ENCODE results near the gene GPC5. TPM values are rescaled to one million over a fixed set of nuclear protein-coding genes. Genes with fewer than 3 reads are reported as not detected.

The GPC5 gene
- total and polyA plus RNA-seq, 2 donors (not counting 3 experiments of a cell fraction or from before 2014, with no cell fraction given): 0.59 to 0.97 TPM

- Histone ChIP-seq H3K9me3 (replicated peaks; ENCODE audit: control insufficient read depth, insufficient read depth, low read length) (peaks cover 2% of the 10 kb centered on the region), H3K4me1 (ENCODE audit: control insufficient read depth, extremely low read depth, insufficient read depth, low read length) (no peaks in the 10 kb centered on the region), H4K20me1 (replicated peaks; ENCODE audit: control insufficient read depth, extremely low read depth, insufficient read depth, low read length) (no peaks in the 10 kb centered on the region), H3K27ac (ENCODE audit: insufficient read depth, low read depth, low read length) (no peak overlapping the region), H3K9ac (replicated peaks; ENCODE audit: extremely low read depth, insufficient read depth, low read length) (no peak overlapping the region), H3K36me3 (ENCODE audit: control insufficient read depth in 2 of 2, extremely low read depth in 1 of 2, insufficient read depth in 2 of 2, low read length in 2 of 2) (no peaks in the 10 kb centered on the region), H3K4me3 (replicated peaks in 1 of 3; ENCODE audit: insufficient read depth in 1 of 3, low read depth in 1 of 3, low read length in 3 of 3) (no peak overlapping the region), H3K79me2 (ENCODE audit: control insufficient read depth, insufficient read depth, low read length) (no peaks in the 10 kb centered on the region), H3K4me2 (ENCODE audit: insufficient read depth, low read length) (no peak overlapping the region), H3K9me1 (replicated peaks; ENCODE audit: control insufficient read depth, extremely low read depth, insufficient read depth, low read length) (no peaks in the 10 kb centered on the region), H3K27me3 (ENCODE audit: control insufficient read depth in 2 of 2, insufficient read depth in 2 of 2, low read length in 2 of 2) (no peaks in the 10 kb centered on the region), H2AFZ (ENCODE audit: low read depth, low read length) (no peak overlapping the region)
- intact Hi-C loops (cut with micrococcal nuclease) (no loop called here), dilution Hi-C loops (cut with MboI; ENCODE audit: extremely low pct_ligation_motif_present, low sequenced_read_pairs) (no loop called here)
- TF ChIP-seq POLR2A (IDR thresholded peaks at IDR 0.05; ENCODE audit: low read depth, low read length): no peak
- no peak for TF ChIP-seq FOS (IDR thresholded peaks at IDR 0.05; ENCODE audit: borderline replicate concordance, insufficient read depth, low read length)
- no peak for TF ChIP-seq GATA2 (IDR thresholded peaks at IDR 0.05; ENCODE audit: insufficient read depth, insufficient read length, low read depth, low read length)
- TF ChIP-seq CTCF (IDR thresholded peaks at IDR 0.05; ENCODE audit: extremely low read depth in 1 of 2, insufficient read depth in 1 of 2, low read depth in 1 of 2, low read length in 2 of 2): no peak
- BruUV-seq (replicated peaks): no TSS peak
- DNase-seq (ENCODE audit: low read depth, low spot score) (no peak), FAIRE-seq (no peak)
- ChIA-PET CTCF (no interaction called here), POLR2A (no interaction called here)
These were observed 1259.1 kb downstream of the GPC5 start for GRCh38 chr13:92657565-92657964.

- Histone ChIP-seq H3K79me2 (ENCODE audit: control insufficient read depth, insufficient read depth, low read length) (no peaks in the 10 kb centered on the region), H3K27ac (ENCODE audit: insufficient read depth, low read depth, low read length) (no peak overlapping the region), H3K9me1 (replicated peaks; ENCODE audit: control insufficient read depth, extremely low read depth, insufficient read depth, low read length) (no peaks in the 10 kb centered on the region), H3K36me3 (ENCODE audit: control insufficient read depth in 2 of 2, extremely low read depth in 1 of 2, insufficient read depth in 2 of 2, low read length in 2 of 2) (no peaks in the 10 kb centered on the region), H2AFZ (ENCODE audit: low read depth, low read length) (no peak overlapping the region), H3K4me2 (ENCODE audit: insufficient read depth, low read length) (no peak overlapping the region), H3K27me3 (ENCODE audit: control insufficient read depth in 2 of 2, insufficient read depth in 2 of 2, low read length in 2 of 2) (no peaks in the 10 kb centered on the region), H3K9me3 (replicated peaks; ENCODE audit: control insufficient read depth, insufficient read depth, low read length) (peaks cover 2% of the 10 kb centered on the region), H3K4me3 (replicated peaks in 1 of 3; ENCODE audit: insufficient read depth in 1 of 3, low read depth in 1 of 3, low read length in 3 of 3) (no peak overlapping the region), H4K20me1 (replicated peaks; ENCODE audit: control insufficient read depth, extremely low read depth, insufficient read depth, low read length) (no peaks in the 10 kb centered on the region), H3K4me1 (ENCODE audit: control insufficient read depth, extremely low read depth, insufficient read depth, low read length) (no peaks in the 10 kb centered on the region), H3K9ac (replicated peaks; ENCODE audit: extremely low read depth, insufficient read depth, low read length) (no peak overlapping the region)
- ChIA-PET CTCF (no interaction called here), POLR2A (no interaction called here)
- FAIRE-seq (no peak), DNase-seq (ENCODE audit: low read depth, low spot score) (no peak)
- TF ChIP-seq GATA2 (IDR thresholded peaks at IDR 0.05; ENCODE audit: insufficient read depth, insufficient read length, low read depth, low read length): no peak
- TF ChIP-seq JUN (IDR thresholded peaks at IDR 0.05; ENCODE audit: borderline replicate concordance, insufficient read depth, insufficient read length, low read depth): no peak
- no peak for TF ChIP-seq POLR2A (IDR thresholded peaks at IDR 0.05; ENCODE audit: low read depth, low read length)
- no peak for TF ChIP-seq CTCF (IDR thresholded peaks at IDR 0.05; ENCODE audit: extremely low read depth in 1 of 2, insufficient read depth in 1 of 2, low read depth in 1 of 2, low read length in 2 of 2)
- TF ChIP-seq POLR2AphosphoS5 (IDR thresholded peaks at IDR 0.05; ENCODE audit: insufficient read depth, low read depth, low read length): no peak
- no peak for TF ChIP-seq EZH2 (IDR thresholded peaks at IDR 0.05; ENCODE audit: borderline replicate concordance, low read depth, low read length, severe bottlenecking)
- no peak for TF ChIP-seq MAX (IDR thresholded peaks at IDR 0.05; ENCODE audit: insufficient read depth, insufficient read length)
- TF ChIP-seq MYC (IDR thresholded peaks at IDR 0.05; ENCODE audit: low read depth, low read length): no peak
- no peak for TF ChIP-seq FOS (IDR thresholded peaks at IDR 0.05; ENCODE audit: borderline replicate concordance, insufficient read depth, low read length)
- BruUV-seq (replicated peaks): no TSS peak
- intact Hi-C loops (cut with micrococcal nuclease): no loop called here
- dilution Hi-C loops (cut with MboI; ENCODE audit: extremely low pct_ligation_motif_present, low sequenced_read_pairs): no loop called here
These were observed 1259.9 kb downstream of the GPC5 start for GRCh38 chr13:92658293-92658692.

All from endothelial cell of umbilical vein (primary cell).